ENCODE results near the gene BTBD2.

Gene BTBD2

GRCh38 chr19:2015608-2015950 lies at the start of gene BTBD2:
TSS of gene BTBD2 (minus strand) at chr19:2015714. CDS start at chr19:2015703, 11 bp downstream.
- DNase-seq: peak; percentile 65

GRCh38 chr19:2064788-2065524 lies 49.4 kb upstream of the BTBD2 start:
- DNase-seq: no peak

GRCh38 chr19:2064395-2064787 lies 48.9 kb upstream of the BTBD2 start:
- no peak for DNase-seq

- DNase-seq: no peak
Observed at GRCh38 chr19:2063824-2064223, 48.3 kb upstream of the BTBD2 start.

DNA sequence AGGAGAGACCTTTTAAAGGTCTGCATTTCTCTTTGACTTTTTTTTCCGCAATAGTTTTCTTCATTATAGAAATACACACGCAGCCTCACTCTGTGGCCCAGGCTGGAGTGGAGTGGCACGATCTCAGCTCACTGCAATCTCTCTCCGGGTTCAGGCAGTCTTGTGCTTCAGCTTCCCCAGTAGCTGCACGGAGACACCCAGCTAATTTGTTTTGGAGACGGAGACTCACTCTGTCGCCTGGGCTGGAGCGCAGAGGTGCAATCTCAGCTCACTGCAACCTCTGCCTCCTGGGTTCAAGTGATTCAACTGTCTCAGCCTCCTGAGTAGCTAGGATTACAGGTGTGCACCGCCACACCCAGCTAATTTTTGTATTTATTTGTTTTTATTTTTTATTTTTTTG lies 47.3 kb upstream of the BTBD2 start:
- no peak for DNase-seq

DNA sequence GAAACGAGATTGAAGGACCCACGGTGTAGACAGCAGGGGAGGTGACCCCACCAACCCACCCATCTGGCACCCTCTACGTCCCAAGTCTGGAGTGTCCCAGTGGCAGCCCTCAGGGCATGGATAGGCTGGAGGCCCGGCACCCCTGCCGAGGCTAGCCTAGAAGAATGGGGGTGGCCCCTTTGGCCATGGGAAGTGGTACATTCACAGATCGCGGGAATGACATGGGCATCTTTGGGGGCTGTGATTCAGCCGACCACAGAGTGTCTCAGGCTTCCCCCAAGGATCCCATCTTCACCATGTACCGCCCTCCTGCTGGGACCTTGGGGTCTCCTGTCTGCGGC lies 46.8 kb upstream of the BTBD2 start:
- no peak for DNase-seq

DNA sequence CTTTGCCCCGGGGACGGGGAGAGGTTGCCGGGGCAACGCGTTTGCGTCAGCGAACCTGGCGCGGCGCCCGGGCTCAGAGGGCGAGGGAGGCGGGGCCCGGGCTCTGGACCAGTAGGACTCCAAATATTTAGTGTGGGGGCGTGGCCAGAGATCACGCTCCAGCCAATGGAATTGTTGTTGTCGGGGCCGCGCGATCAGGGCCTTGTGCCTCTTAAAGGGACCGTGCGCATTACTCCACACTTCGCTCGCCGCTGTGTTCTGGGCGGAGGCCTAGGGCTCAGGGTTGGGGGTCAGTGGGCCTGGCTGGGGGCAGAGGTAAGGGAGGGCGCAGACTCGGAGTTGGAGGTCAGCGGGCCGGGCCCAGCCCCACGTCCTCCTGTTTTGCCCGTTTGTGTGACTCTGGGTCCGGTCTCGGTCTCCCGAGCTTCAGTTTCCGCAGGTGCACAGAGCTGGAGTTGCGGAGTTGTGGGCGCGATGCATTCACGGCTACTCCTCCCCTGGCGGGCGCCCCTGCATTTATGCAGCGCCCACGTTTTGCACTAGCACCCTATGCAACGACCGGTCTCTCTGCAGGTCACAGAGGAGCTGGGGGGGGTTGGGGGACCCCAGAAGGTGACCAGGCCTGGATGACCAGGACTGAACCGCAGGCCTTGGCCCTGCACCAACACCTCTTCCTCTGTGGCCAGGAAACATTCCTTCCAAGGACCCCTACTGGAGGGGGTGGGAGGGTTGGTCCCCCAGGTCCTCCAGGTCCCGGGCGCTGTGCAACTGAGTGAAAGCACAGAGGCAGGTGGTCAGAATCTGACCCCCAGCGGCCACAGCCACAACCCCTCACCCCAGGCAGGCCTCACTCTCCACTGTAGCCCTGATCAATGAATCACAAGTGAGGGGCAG lies 46.2 kb upstream of the BTBD2 start:
- DNase-seq: peak; percentile 99

GRCh38 chr19:2060884-2061494 lies 45.5 kb upstream of the BTBD2 start:
- no peak for DNase-seq

DNA sequence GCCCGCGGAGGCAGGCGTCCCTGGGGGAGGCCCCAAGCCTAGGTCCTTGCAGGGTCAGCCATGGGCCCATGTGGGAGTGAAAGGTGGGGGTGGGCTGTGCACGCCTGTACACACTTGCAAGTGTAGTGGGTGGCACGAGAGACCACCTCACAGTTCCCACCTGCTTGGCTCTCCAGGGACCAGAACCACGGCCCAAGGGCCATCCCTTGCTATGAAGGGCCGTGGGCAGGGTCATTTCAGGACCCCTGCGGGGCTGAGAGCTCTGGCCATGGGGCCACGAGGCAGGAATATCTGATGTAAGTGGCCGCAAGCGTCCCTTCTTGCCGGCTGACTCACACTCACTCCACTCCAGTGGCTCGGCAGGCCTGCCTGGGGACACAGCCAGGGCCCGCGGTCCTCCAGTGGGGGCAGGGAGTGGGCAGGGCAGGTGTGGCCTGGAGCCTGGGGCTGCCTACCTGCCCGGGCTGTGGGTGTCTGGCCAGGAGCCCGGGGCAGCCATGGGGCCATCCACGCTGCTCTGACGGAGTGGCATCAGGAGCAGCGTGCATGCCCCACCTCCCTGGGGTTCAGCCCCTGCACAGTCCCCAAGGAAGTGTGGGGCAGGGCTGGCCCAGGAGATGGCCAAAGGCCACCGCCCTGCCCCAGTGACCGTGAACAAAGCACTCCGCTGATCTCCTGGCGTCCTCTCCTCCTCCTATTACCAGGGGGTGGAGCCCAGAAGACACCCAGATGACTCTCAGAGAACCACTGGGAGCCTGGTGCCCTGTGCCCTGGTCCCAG lies 44.1 kb upstream of the BTBD2 start:
- no peak for DNase-seq

DNA sequence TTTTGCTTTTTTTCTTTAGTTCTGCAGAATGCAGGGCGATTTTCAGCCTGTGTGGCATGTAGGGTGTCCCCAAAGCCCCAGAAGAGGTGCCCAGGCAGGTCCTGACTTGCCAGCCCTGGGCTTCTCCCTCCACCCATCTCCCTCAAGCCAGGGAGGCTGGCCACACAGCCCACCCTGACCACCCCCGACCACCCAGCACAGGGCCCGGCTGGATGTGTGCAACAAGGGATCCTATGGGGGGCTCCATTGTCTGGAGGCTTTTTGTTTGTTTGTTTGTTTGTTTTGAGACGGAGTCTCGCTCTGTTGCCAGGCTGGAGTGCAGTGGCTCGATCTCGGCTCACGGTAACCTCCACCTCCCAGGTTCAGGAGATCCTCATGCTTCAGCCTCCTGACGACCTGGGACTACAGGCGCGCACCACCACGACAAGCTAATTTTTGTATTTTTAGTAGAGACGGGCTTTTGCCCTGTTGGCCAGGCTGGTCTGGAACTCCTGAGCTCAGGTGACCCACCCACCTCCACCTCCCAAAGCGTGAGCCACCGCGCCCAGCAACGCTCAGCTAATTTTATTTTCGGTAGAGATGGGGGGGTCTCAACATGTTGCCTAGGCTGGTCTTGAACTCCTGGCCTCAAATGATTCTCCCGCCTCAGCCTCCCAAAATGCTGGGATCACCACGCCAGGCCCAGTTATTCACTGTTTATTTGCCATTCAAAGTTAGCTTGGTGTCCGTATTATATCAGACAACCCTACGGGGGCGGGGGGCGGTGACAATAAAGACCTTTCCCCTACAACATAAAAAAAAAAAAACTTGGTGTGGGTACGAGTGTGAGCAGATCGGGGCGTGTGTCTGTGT lies 43.3 kb upstream of the BTBD2 start:
- DNase-seq: no peak

GRCh38 chr19:2057484-2058469 lies 42.3 kb upstream of the BTBD2 start:
- no peak for DNase-seq

- no peak for DNase-seq
Observed at GRCh38 chr19:2056837-2057192, 41.3 kb upstream of the BTBD2 start.

DNA sequence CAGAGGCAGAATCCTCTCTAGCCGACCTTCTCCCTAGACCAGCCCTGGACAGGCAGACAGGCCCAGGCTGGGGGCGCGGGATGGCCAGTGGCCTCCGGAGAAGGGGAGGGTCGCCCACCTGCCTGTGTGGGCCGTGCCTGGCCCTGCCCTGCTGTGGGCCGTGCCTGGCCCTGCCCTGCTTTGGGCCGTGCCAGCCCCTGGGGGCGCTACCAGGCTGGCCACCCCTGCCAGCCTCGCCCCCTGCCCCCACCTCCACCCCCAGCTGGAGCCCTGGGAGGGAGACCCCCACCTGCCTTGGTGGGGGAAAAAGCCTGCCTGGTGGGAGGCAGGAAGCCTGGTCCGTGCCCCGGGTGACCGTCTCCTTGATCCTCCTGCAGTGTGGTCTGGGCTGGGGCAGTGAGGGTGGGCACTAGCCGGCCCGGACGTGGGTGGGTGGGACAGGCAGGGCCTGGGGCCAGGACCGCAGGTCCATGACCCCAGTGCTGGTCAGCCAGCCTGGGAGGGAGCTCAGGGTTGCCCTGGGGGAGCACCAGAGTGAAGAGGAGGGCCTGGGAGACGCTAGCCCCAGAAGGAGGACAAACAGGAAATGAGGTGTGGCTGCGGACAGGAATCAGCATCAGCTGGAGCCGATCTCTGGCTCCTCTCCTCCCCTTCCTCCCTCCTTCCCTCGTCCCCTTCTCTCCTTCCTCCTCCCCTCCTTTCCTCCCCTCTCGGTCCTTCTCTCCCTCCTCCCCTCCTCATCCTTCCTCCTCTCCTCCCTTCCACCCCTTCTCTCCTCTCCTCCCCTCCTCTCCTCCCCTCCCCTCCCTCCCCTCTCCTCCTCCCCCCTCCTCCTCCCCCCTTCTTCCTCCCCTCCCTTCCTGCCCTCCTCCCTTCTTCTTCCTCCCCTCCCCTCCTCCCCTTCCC lies 40.7 kb upstream of the BTBD2 start:
- peak; percentile 55 for DNase-seq

DNA sequence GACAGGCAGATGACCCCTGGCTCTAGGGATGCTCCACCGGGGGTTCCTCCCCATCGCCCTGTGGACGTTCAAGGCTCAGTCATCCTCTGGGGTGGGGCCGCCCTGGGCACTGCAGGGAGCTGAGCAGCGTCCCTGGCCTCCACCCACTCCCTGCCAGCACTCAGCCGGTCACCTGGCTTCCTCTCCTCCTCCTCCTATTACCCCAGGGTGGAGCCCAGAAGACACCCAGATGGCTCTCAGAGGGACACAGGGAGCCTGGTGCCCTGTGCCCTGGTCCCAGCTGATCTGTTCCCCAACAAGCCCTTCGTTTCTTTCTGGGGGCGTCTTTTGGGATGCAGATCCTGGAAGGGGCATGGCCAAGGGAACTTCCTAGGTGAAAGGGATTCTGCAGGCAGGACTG lies 39.2 kb upstream of the BTBD2 start:
- DNase-seq: no peak

GRCh38 chr19:2053601-2054389 lies 38.3 kb upstream of the BTBD2 start:
- DNase-seq: no peak

DNA sequence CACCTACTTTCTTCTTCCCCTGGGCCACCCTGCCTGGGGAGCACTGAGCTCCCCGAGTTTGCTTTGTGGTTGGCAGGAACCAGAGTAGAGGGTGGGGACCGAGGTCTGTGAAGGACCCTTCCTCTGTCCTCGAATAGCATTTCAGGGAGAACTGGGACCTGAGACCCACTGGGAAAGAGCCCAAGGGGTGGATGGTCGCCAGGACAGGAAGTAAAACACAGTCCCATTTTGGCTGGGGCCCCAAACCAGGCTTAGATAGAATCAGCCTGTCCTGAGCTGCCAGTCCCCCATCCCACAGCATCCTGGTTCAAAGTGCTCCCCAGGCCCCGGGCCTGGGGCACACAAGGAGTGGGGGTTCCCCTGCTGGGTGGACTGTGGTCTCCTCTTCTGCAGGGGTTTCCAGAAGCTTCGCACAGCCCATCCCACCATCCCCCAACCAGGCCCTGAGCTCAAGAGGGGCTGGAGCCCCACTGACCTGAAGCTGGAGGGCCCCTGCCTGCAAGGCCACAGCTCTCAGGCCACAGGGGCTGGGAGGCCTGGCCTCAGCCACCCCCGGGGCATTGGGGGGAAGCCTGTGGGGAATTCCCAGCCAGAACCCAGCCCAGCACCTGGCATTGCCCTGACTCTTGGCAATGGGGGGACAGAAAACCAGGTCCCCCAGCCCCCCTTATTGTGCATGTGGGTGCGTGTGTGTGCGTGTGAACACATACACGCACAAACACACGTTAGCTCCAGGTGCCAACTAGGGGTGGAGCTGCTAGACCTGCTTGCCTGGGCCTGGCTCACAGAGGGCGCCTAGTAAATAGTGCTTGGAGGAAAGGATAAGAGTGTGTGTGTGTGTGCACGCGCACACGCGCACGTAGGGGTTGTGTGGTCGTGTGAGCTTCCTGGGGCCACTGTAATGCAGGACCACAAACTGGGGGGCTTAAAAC lies 36.5 kb upstream of the BTBD2 start:
- peak; percentile 79 for DNase-seq

DNA sequence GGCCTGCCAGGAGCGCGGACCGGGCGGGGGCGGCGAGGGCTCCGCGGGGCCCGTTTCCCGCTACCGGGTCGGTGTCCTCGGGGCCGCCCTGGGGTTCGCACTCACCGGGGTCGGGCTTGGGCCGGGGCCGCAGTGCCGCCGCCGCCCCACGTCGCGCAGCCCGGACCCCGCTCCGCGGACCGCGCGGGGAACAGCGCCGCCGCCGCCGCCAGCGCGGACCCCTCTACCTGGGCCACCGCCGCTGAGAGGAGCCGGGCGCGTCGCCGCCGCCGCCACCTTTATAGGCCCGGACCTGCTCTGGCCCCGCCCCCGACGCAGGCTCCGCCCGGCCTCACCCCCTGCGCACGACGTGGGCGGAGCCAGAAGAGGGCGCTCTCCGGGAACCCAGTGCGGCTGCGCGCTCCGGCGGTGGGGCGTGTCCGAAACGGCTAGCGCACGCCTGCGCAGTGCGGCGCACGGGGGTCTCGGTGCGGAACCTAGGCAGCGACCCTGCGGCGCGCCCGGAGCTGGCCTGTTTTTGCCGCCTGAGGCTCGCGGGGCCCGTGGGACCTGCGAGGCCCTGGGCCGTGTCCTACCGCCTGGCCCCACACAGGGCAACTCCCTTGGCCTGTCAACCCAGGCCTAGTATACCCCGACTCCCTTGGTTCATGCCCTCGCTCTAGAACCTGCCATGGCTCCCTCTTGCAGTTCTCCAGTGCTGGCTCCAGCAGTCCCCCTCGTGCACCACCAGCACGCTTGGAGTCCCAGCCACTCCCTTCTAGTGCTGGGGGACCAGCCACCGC lies 35.7 kb upstream of the BTBD2 start, which contains the start of gene MKNK2:
TSS of gene MKNK2 (minus strand) at position 254 of the 782 bp plus-strand sequence. CDS start 393 bp downstream, outside the sequence.
- DNase-seq: peak; percentile 92
